OCI-M1 (cell line): Measurements from ENCODE around the gene NTN5.
"Not testable (repeated sequence)": the region's sequence is repeated elsewhere in the genome, so short reads cannot be mapped to it uniquely, and the experiment has no call there.

ENCODE experiments used
- DNase-seq: peaks from one replicate; lab custom pipeline; 2025; lab: John Stamatoyannopoulos, UW

NTN5 gene

GRCh38 chr19:48669903-48670668 is 2.7 kb downstream of the NTN5 start:
- no peak for DNase-seq

DNA sequence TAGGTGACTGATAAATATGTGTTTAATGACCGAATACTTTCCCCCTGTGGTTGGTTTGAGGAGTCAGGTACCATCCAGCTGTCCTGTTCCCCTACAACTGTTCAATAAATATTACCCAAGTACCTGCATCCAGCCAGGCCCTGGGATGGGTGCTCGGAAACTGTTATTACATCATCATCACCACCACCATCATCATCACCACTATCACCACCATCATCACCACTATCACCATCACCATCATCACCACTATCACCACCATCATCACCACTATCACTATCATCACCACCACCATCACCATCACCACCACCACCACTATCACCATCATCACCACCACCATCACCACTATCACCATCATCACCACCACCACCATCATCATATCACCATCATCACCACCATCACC is 4.1 kb downstream of the NTN5 start:
- DNase-seq: no peak

- DNase-seq: no peak
These were observed 4.5 kb downstream of the NTN5 start for GRCh38 chr19:48668332-48668731.

DNA sequence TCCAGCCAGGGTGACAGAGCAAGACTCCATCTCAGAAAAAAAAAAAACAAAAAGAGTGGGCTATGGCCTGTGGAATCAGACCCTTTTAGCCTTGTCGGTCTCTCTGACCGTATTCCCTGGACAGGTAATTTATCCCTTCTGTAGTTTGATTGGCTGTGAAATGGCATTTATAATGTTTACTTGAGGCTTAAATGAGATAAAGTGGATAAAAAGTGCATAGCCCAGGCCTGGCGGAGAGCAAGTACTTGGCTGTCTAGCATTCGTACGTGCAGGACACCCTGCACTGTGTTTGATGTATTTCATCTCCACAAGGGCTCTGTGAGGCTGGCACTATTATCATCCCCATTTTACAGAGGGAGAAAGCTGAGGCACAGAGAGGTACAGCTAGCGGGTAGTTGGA is 7.0 kb downstream of the NTN5 start:
- DNase-seq: no peak

DNA sequence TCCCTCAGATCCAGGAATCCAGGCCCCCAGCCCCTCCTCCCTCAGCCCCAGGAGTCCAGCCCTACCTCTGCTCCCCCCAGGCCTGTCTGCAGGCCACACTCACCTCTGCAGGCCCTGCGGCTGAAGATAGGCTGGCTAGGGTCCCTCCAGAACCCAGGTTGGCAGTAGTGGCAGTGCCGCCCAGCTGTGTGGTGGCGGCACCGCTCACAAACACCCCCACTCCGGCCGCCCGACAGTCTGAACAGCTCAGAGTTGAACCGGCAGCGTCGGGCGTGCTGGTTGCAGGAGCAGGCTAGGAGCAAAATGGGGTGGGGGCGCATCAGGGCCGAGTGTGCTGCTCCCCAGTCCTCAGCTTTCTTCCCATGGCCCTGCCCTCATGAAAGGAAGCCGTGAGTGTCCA is 8.3 kb downstream of the NTN5 start:
- DNase-seq: no peak

DNA sequence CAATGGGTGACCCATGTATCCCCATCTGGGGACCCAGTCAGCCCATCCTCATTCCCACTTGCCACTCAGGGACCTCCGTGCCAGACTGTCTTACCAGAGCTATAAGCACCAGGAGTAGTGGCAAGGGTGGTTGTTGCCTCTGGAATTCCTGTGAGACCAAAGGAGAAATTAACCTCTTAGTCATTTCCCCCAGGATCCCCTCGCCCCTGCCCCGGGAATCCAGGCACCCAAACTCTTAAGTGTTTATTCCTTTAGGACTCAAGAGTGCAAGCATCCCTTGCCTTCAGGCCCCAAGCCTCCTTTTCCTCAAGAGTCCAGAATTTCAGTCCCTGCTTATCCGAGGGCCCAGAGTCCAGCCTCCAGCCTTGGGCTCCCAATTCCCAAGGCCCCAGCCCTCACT is 9.2 kb downstream of the NTN5 start:
- no peak for DNase-seq

DNA sequence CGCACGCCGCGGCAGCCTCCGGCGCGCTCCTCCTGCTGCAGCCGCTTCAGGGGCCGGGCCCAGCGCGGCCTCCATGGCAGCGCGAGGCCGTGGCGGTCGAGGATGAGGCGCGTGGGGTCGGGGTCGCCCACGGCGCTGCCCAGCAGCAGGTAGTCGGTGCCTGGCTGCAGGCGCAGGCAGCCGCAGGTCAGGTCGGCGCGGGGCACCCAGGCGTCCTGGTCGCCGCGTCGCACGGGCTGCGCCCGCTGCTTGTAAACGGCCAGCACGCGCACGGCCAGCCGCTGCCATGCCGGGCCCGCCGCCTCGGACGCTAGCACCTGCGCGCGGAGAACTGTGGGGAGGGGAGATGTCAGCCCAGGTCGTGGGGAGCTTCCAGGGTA is 11.1 kb downstream of the NTN5 start:
- DNase-seq: no peak

DNA sequence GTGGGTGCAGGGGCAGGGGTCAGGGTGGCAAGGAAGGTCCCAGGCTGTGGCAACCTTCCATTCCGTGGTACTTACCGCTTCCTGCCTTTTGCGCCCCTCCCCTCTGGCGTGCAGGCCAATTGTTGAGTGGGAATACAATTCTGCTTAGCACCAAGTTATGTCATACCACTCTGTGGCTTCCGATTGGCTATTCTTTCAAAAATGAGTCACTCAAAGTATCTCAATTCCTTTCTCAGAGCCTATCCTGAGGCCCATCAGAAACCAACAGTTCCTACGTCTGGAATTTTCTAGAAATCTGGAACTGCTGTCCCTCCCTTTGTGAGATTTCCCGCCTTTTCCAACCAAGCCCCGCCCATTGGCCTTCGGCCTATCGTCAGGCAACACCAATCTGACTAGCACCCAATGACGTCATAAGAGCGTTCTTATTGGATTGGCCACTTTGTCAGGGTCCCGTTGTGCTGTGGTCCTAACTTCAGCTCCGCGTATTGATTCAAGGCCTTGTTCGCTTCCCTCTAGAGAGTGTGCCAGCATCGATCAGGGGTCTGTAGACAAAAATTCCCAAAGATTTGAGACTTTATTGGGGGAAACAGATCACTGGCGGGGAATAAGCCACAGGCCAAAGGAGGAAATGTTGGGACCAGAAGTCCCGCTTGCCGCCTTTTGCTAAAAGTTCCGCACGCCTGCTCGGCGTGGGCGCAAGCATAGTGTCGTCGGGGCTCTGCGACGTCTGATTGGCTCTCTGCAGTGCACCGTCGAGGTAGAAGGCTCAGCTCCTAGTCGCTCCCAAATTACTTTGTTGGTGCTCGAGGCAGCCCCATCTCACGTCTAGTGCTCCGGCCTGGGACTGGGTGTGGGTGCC is 11.7 kb downstream of the NTN5 start:
- DNase-seq: peak; percentile 98

- DNase-seq: peak; percentile 13
These were observed 13.0 kb downstream of the NTN5 start for GRCh38 chr19:48659768-48660167.

DNA sequence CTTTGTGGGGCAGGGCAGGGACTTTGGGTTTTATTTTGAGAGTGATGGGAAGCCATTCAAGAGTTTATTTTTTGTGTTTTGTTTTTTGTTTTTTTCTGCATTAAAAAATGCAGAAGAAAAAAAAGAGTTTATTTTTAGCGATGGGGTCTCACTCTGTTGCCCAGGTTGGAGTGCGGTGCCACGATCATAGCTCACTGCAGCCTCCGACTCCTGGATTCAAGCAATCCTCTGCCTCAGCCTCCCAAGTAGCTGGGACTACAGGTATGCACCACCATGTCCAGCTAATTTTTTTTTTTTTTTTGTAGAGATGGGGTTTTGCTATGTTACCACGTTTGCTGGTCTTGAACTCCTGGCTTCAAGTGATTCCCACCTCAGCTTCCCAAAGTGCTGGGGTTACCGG is 14.3 kb downstream of the NTN5 start:
- DNase-seq: no peak

DNA sequence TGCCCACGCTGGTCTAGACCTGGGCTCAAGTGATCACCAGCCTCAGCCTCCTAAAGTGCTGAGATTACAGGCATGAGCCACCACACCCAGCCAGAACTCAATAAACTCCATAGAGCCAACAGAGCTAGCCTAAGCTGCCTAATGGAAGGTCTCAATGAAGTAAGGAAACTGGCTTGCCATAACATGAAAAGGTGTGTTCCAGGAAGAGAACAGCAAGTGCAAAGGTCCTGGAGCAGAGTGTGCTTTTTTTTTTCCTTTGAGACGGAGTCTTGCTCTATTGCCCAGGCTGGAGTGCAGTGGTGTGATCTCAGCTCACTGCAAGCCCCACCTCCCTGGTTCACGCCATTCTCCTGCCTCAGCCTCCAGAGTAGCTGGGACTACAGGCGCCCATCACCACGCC is 15.0 kb downstream of the NTN5 start:
- DNase-seq: not testable (repeated sequence)

- DNase-seq: no peak
These were observed 15.9 kb downstream of the NTN5 start for GRCh38 chr19:48656840-48657474.

GRCh38 chr19:48654299-48655059 is 18.3 kb downstream of the NTN5 start:
- DNase-seq: peak; percentile 29

DNA sequence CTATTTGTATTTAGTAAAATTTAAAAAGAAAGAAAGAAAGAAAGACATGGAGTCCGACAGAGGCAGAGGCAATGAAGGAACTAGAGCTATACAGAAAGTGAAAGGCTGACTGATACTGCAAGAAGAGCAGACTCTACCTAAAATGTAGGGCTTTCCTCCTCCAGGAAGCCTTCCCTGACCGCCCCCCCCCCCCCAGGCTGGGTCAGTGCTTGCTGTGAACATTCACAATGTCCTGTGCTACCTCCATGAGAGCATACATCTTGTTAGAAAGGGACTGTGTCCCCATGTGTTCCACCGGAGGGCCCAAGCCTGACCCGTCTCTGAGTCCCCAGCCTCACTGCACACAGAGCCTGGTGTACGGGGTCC is 21.2 kb downstream of the NTN5 start:
- no peak for DNase-seq

DNA sequence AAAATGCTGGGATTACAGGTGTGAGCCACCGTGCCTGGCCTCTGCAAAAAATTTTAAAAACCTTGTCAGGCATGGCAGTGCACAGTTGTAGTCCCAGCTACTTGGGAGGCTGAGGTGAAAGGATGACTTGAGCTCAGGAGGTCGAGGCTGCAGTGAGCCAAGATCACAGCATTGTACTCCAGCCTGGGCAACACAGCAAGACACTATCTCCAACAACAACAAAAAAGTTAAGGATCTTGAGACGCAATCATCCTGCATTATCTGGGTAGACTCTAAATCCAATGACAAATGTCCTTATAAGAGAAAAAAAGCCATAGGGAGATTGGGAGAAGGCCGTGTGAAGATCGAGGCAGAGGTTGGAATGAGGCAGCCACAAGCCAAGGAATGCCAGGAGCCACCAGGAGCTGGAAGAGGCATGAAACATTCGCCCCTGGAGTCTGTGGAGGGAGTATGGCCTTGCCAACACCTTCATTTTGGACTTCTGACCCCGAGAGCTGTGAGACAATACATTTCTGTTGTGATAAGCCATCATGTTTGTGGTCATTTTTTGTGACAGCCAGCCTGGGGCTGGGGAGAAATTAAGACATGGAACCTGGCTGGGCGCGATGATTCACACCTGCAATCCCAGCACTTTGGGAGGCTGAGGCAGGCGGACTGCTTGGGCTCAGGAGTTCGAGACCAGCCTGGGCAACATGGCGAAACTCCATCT is 21.7 kb downstream of the NTN5 start:
- DNase-seq: no peak

DNA sequence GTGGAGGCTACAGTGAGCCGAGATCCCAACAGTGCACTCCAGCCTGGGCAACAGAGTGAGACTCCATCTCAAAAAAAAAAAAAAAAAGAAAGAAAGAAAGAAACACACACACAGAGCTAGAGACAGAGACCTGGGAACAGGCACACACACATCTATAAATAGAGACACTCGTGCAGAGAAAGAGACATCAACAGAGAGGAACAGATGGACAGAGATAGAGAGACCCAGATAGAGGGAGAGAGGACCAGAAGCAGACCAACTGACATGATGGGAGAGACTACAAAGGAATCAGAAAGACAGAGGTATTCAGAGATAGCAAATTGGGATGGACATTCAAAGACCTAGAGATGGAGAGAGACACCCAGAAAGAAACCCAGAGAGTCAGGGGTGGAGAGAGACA is 24.7 kb downstream of the NTN5 start:
- no peak for DNase-seq

GRCh38 chr19:48646722-48647216 is 26.0 kb downstream of the NTN5 start:
- no peak for DNase-seq

GRCh38 chr19:48646001-48646721 is 26.7 kb downstream of the NTN5 start, which contains the start of gene CA11:
Gene CA11, minus strand, starts transcription at chr19:48646187. Its CDS starts 555 bp downstream, at chr19:48645632.
- DNase-seq: peak; percentile 95

DNA sequence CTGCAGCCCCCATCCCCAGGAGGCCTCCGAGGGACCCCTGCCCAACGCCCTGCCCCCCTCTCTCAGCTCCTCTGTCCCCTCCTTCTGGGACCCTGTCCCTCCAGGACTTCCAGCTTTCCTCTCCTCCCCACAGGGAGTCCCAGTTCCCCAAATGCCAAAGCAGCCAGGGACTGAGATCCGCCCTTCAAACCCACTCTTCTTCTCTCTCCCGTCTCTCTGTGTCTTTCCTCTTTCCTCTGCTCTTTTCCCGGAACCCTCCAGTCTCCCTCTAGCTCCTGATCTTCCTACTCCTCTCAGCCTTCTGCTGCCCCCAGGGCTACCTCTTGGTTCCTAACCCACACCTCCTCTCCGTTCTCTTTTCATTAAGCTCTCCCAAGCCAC is 27.2 kb downstream of the NTN5 start:
- no peak for DNase-seq

- DNase-seq: peak; percentile 88
These were observed 27.8 kb downstream of the NTN5 start for GRCh38 chr19:48644839-48645619.
